ENCODE data around the gene BEND7.

GRCh38 chr10:13496931-13497330 lies 31.9 kb downstream of the BEND7 start:
- TF ChIP-seq EP300 (IDR thresholded peaks at IDR 0.05) (no peak), POLR2A (IDR thresholded peaks at IDR 0.05) (no peak), CTCF (IDR thresholded peaks at IDR 0.05) (no peak), POLR2AphosphoS5 (IDR thresholded peaks at IDR 0.05) (no peak)

Measured in stomach (tissue), 4 donors.